GM21737 (cell line): ENCODE results near the gene GNAL.

ENCODE experiments used
- ATAC-seq: cut with Tn5 transposase; IDR thresholded peaks from one replicate; pipeline ENCODE4 v1.9.1; 2021; ENCODE audit warnings: mild to moderate bottlenecking, moderate library complexity; ENCODE audit not compliant: unreplicated experiment

GNAL gene

GRCh38 chr18:11719621-11720020 is 30.6 kb downstream of the GNAL start:
- no peak for ATAC-seq

DNA sequence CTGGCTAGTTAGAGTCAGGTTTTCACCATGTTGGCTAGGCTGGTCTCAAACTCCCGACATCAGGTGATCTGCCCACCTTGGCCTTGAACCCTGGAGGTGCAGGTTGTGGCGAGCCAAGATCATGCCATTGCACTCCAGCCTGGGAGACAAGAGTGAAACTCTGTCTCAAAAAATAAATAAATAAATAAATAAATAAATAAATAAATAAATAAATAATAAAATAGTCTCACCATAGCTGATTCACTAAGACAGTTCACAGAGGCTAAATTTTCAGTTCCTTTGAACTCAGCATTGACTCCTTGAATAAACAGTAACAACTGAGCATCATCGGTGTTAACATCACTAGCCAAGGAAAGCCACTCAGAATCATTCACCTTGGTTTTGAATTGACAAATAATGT is 32.7 kb downstream of the GNAL start:
- ATAC-seq, result no peak

- no peak for ATAC-seq
These were observed 35.7 kb downstream of the GNAL start for GRCh38 chr18:11724781-11725180.

DNA sequence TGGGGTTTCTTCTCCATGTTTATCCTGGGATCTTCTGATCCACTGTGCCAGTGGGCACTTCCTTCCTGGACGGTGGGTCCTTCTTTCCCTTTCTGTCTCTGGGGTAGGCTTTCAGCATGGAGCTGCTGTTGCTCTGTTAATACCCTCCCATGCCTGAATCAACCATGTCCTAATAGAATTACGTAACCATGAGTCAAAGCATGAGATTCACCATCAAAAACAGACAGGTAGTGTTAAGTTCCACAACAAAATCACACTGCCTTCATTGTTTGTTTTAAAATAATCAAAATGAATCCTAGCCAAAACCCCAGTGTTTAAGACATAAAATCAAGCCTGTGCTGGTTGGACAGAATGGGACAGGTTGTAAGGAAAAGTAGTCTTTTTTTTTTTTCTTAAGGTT is 37.5 kb downstream of the GNAL start:
- ATAC-seq, result no peak

DNA sequence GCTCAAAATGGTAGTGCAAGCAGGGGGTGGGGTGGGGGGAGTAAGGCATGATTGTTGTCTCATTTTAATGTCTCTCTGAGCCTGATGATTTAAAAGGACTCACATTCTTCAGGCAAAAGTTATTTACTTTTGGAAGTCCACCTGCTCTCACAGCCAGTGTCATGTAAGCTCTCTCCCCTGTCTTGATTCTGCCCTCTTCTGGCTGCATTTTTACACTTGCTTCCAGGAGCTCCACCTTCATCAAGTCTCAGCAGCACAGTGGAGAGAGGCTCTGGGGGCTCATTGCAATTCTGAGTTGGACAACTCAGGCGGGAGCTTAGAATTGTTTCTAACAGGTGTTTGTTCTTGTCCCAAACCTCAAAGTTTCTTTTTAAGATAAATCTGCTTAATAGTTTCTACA is 39.2 kb downstream of the GNAL start:
- no peak for ATAC-seq

DNA sequence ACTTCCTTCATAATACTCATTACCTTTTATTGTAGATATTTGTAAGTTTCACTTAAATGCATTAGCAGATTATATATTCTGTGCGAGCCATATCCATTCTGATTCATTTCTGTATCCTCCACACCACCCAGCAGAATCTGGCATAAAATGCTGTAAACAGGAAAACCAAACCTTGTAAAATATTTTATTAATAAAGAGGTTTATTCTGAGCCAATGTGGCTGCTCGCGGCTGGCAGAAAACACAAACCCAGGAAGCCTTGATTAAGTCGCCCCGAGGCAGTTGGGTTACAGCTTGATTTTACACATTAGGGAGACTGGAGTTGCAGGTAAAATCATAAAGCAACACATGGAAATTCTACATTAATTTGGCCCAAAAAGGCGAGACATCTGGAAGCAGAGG is 40.5 kb downstream of the GNAL start:
- ATAC-seq, result no peak

- no peak for ATAC-seq
These were observed 44.0 kb downstream of the GNAL start for GRCh38 chr18:11733031-11733430.

DNA sequence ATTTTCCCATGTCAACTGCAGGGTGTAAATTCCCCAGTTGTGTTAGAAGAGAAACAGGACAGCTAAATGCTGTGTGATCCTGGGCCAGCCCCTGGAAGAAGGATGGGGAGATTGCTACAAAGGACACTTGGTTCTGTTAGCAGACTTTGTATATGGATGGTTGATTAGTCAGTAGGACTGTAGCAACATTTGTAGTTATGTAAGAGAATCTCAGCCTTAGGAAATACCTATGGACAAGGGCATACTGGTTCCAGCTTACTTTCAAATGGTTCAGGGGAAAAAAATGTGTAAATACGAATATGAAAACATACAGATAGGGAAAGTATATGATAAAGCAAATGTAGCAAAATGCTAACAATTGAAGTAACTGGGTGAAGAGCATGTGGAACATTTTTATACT is 47.6 kb downstream of the GNAL start:
- ATAC-seq, result no peak

DNA sequence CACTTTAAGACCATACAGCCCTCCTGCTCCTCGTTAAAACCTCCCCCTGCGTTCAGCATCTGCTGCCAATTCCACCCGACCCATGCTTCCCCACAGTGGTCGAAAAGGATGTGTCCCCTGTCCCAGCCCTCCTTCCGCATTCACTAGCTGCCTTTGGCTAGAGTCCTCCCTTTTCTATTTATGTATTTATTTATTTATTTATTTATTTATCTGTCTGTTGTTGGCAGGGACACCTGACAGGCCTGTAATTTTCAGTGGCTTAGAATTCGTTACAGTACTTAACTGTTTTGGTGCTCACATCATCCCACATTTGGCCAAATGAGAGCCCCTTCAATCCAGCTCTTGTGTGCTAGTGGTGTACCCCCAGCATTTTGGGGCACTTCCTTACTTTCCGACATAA is 50.8 kb downstream of the GNAL start:
- no peak for ATAC-seq

GRCh38 chr18:11740461-11740860 is 51.4 kb downstream of the GNAL start:
- no peak for ATAC-seq

DNA sequence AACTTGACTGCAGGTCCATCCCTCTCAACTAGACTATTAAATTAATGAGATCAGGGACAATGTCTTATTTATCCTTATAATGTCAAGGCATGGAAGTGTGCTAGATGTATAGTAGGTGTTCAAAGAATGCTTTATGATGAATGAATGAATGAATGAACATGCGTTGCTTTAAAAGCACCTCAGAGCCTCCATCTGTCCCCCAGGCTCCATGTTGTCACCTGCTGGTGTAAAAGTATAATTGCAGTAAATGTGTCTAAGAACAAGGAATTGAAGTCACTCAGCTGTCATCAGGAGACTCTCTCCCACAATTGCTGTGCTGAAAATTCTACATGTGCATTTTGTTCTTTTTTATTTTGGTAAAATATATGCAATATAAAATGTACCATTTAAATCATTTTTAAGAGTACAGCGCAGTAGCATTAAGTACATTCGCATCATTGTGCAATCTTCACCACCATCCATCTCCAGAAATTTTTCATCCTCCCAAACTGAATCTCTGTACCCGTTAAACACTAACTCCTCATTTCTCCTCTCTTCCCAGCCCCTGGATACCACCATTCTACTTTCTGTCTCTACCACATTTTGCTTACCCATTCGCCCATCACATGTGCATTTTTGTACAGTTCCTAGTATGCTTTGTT is 52.6 kb downstream of the GNAL start:
- no peak for ATAC-seq

- no peak for ATAC-seq
These were observed 56.5 kb downstream of the GNAL start for GRCh38 chr18:11745521-11745920.

DNA sequence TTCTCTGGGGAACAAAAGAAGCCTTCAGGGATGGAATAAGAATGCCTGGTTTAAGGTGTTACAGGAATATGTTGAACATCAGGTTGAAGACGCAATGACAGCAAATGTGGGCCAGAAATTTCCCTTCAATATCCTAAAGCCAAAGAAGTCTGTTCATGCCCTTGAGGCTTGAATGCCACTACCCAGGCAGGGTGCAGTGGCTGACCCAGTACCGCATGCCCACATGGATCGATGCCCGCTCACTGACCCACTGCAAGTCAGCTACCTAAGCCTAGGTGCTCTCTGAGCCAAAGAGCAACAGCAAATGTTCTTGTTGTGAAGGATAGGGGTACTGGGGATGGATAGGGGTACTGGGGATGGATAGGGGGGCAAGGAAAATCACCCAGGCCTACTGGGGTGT is 58.2 kb downstream of the GNAL start:
- no peak for ATAC-seq

- ATAC-seq, result no peak
These were observed 58.7 kb downstream of the GNAL start for GRCh38 chr18:11747731-11748130.

- no peak for ATAC-seq
These were observed 60.2 kb downstream of the GNAL start for GRCh38 chr18:11749305-11749704.

- no peak for ATAC-seq
These were observed 61.1 kb downstream of the GNAL start for GRCh38 chr18:11750171-11750570.

GRCh38 chr18:11750581-11751310 is 61.7 kb downstream of the GNAL start:
- no peak for ATAC-seq

GRCh38 chr18:11751341-11752115 is 62.5 kb downstream of the GNAL start:
- ATAC-seq, result no peak

DNA sequence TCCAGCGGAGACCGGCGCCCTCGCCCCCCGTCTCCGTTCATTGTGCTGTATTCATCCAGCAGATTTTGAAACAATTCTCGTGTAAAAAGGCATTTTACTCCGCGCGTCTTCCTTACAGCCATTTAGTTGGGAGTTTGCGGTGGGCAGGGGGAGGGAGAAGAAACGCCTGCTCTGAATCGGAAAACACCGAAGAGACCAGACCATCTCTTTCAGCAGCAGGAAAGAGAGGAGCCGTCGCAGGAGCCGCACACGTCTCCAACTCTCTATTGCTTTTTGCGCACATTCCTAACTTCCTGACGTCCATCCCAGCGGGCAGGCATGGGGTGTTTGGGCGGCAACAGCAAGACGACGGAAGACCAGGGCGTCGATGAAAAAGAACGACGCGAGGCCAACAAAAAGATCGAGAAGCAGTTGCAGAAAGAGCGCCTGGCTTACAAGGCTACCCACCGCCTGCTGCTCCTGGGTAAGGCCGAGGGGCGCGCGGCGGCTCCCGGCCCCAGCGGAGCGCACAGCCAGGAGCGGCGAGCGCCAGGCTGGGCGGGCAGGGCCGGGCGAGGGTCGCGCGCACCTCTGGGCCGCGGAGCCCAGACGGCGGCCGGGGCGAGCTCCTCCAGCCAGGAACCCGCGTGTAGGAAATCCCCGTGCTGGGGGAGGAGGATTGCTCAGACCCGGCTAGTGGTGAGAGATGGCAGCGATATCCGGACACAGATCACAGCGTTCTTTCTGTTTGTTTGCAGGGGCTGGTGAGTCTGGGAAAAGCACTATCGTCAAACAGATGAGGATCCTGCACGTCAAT is 63.2 kb downstream of the GNAL start:
- no peak for ATAC-seq

DNA sequence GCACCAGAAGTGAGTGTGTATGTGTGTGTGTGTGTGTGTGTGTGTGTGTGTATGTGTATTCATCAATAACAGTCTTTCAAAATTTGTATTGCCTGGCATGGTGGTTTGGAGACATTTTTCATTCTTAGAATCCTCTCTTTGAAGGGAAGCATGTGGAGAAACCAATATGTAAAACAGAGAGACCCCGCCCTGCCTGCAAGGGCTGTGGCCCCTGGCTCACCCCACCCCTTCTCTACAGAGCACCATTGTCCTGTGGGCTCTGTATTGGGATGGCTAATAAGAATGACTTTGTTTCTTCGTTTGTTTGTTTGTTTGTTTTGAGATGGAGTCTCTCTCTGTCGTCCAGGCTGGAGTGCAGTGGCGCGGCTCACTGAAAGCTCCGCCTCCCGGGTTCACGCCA is 65.9 kb downstream of the GNAL start:
- ATAC-seq, result no peak

GRCh38 chr18:11757084-11757590 is 68.1 kb downstream of the GNAL start:
- no peak for ATAC-seq
